ENCODE results near the gene CAMTA2. TPM values are rescaled to one million over a fixed set of nuclear protein-coding genes. Genes with fewer than 3 reads are reported as not detected.
A peak's percentile ranks its signal among the peaks of the same experiment; 100 is the strongest.

CAMTA2 gene
- total RNA-seq, 1 donor from 2014 or later, result 42.3 TPM

DNA sequence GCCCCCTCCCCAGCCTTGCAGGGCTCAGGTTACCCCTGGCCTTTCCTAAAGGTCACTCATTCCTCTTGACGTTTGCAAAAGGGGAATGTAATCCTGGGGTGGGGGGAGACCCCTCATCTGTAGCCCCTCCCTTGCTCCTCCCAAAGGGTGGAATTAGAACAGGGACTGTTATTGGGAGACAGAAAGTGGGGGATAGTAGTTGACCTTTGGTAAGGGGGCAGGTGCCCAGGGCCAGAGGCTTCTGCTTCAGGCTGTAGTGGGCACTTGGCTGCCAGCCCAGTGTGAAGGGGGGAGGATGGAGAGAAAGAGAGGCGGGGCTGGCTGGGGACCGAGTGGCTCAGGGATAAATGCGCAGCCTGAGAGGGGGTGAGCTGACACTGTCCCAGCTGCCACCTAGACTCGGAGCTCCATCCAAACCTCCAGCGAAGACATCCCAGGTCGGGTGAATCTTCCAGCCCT is 36.7 kb downstream of the CAMTA2 start, which contains the start of gene ENO3:
ENO3 (plus strand) TSS at position 374 of the 459 bp plus-strand sequence. CDS start 711 bp downstream, outside the sequence.
- peak within 1 kb of the TSS; percentile 75 for H3K27ac Mint-ChIP-seq (ENCODE audit: unreplicated experiment)
- H3K27me3 Mint-ChIP-seq (ENCODE audit: unreplicated experiment), result peaks cover 31% of the 10 kb centered on the region
- DNase-seq (ENCODE audit: low spot score), result no peak
- TF ChIP-seq, protein P1, sequence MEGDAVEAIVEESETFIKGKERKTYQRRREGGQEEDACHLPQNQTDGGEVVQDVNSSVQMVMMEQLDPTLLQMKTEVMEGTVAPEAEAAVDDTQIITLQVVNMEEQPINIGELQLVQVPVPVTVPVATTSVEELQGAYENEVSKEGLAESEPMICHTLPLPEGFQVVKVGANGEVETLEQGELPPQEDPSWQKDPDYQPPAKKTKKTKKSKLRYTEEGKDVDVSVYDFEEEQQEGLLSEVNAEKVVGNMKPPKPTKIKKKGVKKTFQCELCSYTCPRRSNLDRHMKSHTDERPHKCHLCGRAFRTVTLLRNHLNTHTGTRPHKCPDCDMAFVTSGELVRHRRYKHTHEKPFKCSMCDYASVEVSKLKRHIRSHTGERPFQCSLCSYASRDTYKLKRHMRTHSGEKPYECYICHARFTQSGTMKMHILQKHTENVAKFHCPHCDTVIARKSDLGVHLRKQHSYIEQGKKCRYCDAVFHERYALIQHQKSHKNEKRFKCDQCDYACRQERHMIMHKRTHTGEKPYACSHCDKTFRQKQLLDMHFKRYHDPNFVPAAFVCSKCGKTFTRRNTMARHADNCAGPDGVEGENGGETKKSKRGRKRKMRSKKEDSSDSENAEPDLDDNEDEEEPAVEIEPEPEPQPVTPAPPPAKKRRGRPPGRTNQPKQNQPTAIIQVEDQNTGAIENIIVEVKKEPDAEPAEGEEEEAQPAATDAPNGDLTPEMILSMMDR (IDR thresholded peaks at IDR 0.05; ENCODE audit: unreplicated experiment), result no peak
- no peaks in the 10 kb centered on the region for H3K9me3 Mint-ChIP-seq (ENCODE audit: unreplicated experiment)
- peaks cover 16% of the 10 kb centered on the region for H3K36me3 Mint-ChIP-seq (ENCODE audit: low read depth, unreplicated experiment)
- peak within 1 kb of the TSS; percentile 87 for H3K4me3 Mint-ChIP-seq (ENCODE audit: unreplicated experiment)
- peaks cover 33% of the 10 kb centered on the region for H3K4me1 Mint-ChIP-seq (ENCODE audit: unreplicated experiment)

DNA sequence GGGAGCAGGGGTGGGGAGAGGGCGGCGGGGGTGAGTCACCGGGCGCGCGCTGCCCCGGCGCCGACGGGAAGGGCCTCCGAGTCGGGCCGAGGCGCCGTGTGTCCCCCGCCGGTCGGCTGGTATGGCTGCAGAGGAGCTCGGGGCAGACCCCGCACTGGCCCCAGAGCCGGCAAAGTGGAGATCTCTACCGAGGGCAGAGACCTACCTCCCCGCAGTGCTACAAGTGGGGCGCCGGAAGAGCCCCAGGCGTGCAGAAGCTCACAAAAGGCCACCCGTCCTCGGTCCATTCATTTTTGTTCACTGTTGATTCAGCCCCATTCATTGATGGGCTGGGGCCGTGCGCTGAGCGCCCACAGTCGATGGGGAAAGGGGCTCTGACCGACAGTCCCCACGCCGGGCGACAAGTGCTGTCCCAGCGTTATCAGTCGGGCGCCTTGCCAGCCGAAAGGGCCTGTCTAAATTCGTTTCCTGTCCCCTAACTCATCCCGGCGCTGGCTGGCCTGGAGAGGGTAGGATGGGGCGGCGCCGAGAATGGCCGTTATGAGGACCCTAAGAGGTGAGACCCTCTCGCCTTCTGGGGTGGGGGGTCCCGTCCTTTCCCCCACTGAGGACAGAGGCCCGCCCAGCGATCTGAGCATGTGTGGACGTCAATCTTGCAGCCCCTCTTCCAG is 37.3 kb downstream of the CAMTA2 start:
- H3K4me3 Mint-ChIP-seq (ENCODE audit: unreplicated experiment), result peak overlapping the region; percentile 87
- TF ChIP-seq, protein P1 (IDR thresholded peaks at IDR 0.05; ENCODE audit: unreplicated experiment), result no peak
- H3K27ac Mint-ChIP-seq (ENCODE audit: unreplicated experiment), result peak overlapping the region; percentile 75
- H3K9me3 Mint-ChIP-seq (ENCODE audit: unreplicated experiment), result no peaks in the 10 kb centered on the region
- peak; percentile 19 for DNase-seq (ENCODE audit: low spot score)
- H3K36me3 Mint-ChIP-seq (ENCODE audit: low read depth, unreplicated experiment), result peaks cover 19% of the 10 kb centered on the region
- H3K4me1 Mint-ChIP-seq (ENCODE audit: unreplicated experiment), result peaks cover 38% of the 10 kb centered on the region
- peaks cover 33% of the 10 kb centered on the region for H3K27me3 Mint-ChIP-seq (ENCODE audit: unreplicated experiment)

DNA sequence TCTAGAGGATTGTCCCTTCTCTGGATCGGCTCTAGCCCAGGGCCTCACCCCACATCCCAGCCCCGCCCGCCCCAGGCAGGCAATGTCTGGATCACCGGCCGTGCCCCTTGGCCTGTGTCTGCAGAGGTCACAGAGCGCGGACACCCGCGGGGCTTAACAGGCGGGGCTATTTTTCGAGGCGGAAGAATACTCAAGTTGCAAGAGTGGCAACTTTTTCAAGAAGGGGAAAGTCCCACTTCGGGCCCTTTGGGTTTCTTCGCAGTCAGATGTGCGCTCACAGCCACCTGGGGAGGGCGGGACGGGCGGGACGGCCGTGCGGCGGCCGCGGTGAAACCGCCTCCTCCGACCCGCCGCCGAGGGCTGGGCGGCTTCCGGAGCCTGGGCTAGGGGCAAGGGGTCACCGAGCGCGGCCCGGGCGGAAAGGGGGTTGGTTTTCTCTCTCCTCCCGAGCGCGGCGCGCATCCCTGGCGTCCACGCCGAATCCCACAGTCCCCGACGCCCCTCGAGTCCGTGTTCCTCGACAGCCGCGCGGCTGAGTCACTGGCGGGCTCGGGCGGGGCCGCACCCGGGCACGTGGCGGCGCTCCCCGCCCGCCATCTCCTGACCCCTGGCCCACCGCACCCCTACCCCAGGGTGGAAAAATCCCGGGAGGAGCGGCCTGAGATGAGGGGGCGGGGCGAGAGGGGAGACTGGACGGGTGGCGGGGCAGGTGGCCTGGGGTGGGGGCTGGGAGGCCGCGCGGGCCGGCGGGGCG is 38.0 kb downstream of the CAMTA2 start:
- Mint-ChIP-seq H3K27ac (ENCODE audit: unreplicated experiment) (peak overlapping the region; percentile 13), H3K27me3 (ENCODE audit: unreplicated experiment) (peaks cover 31% of the 10 kb centered on the region), H3K4me3 (ENCODE audit: unreplicated experiment) (peak overlapping the region; percentile 83), H3K4me1 (ENCODE audit: unreplicated experiment) (peaks cover 46% of the 10 kb centered on the region), H3K9me3 (ENCODE audit: unreplicated experiment) (no peaks in the 10 kb centered on the region), H3K36me3 (ENCODE audit: low read depth, unreplicated experiment) (peaks cover 24% of the 10 kb centered on the region)
- DNase-seq (ENCODE audit: low spot score), result peak; percentile 55
- TF ChIP-seq, protein P1 (IDR thresholded peaks at IDR 0.05; ENCODE audit: unreplicated experiment), result no peak

DNA sequence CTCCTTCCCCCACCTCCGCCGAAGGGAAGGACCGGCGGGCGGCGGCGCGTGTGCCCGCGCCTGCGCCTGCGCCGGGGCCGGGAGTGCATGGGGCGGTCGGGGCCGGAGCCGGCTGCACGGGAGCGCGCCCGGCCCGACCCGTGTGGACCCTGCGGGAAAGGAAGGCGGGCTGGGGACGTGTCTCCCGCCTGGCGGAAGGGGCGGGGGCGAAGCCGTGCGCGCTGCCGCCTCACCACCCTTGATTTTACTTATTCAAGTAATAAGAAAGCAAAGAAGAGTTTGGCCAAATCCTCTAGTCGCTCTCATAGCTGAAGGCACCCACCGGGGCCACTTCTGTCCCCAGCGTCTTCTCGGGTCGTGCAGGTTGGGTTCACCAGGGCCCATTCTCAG is 38.5 kb downstream of the CAMTA2 start:
- Mint-ChIP-seq H3K27ac (ENCODE audit: unreplicated experiment) (peak overlapping the region; percentile 13), H3K9me3 (ENCODE audit: unreplicated experiment) (no peaks in the 10 kb centered on the region), H3K36me3 (ENCODE audit: low read depth, unreplicated experiment) (peaks cover 22% of the 10 kb centered on the region), H3K4me1 (ENCODE audit: unreplicated experiment) (peaks cover 44% of the 10 kb centered on the region), H3K27me3 (ENCODE audit: unreplicated experiment) (peaks cover 30% of the 10 kb centered on the region), H3K4me3 (ENCODE audit: unreplicated experiment) (peak overlapping the region; percentile 96)
- peak; percentile 83 for DNase-seq (ENCODE audit: low spot score)
- TF ChIP-seq, protein P1 (IDR thresholded peaks at IDR 0.05; ENCODE audit: unreplicated experiment), result no peak

All from endothelial cell (in vitro differentiated cells).